Transverse colon (tissue), 4 donors: Measurements from ENCODE around the gene KAT6B.

Source experiments
- EP300 ChIP-seq: sonication (generic); formaldehyde crosslinking; IDR thresholded peaks from one replicate; pipeline ENCODE4 v1.6.1; 2017; ENCODE audit warnings: antibody characterized with exemption, low read depth
- POLR2A ChIP-seq: fragments of 450-650 bp; IDR thresholded peaks from one replicate; pipeline ENCODE4 v1.6.1; 2016; ENCODE audit warnings: antibody characterized with exemption, mild to moderate bottlenecking, moderate library complexity
- POLR2AphosphoS5 ChIP-seq, 3 donors: sonication (generic); formaldehyde crosslinking; IDR thresholded peaks; one replicate each; pipeline ENCODE4 v1.6.1; 2016; ENCODE audit warnings: antibody characterized with exemption in 3 of 3
- TF ChIP-seq, protein P1 (sequence below), 5 experiments: fragments of 200-600 bp in 3 of 5; fragments of 450-650 bp in 2 of 5; sonication (generic) in 3 of 5; IDR thresholded peaks; 1 replicate in 2 of 5; 2 replicates in 3 of 5; pipeline ENCODE4 v1.5.1; 2016 to 2017; ENCODE audit warnings: antibody characterized with exemption in 5 of 5, inconsistent platforms in 3 of 5, mild to moderate bottlenecking in 2 of 5, moderate library complexity in 1 of 5

GRCh38 chr10:75028049-75028448, 201.6 kb downstream of the KAT6B start:
- TF ChIP-seq, protein P1, sequence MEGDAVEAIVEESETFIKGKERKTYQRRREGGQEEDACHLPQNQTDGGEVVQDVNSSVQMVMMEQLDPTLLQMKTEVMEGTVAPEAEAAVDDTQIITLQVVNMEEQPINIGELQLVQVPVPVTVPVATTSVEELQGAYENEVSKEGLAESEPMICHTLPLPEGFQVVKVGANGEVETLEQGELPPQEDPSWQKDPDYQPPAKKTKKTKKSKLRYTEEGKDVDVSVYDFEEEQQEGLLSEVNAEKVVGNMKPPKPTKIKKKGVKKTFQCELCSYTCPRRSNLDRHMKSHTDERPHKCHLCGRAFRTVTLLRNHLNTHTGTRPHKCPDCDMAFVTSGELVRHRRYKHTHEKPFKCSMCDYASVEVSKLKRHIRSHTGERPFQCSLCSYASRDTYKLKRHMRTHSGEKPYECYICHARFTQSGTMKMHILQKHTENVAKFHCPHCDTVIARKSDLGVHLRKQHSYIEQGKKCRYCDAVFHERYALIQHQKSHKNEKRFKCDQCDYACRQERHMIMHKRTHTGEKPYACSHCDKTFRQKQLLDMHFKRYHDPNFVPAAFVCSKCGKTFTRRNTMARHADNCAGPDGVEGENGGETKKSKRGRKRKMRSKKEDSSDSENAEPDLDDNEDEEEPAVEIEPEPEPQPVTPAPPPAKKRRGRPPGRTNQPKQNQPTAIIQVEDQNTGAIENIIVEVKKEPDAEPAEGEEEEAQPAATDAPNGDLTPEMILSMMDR (IDR thresholded peaks at IDR 0.05), result no peak
- TF ChIP-seq POLR2AphosphoS5 (IDR thresholded peaks at IDR 0.05) (no peak), POLR2A (no peak), EP300 (no peak)
